Smooth muscle cell of the brain vasculature (primary cell): ENCODE measurements around the gene CATSPERZ.

Experiments
- DNase-seq: peaks from one replicate; pipeline ENCODE4 v3.0.0-alpha.2; 2012; ENCODE audit warnings: low read depth, low spot score

CATSPERZ gene

GRCh38 chr11:64341429-64341828, 41.3 kb downstream of the CATSPERZ start:
- DNase-seq: no peak

DNA sequence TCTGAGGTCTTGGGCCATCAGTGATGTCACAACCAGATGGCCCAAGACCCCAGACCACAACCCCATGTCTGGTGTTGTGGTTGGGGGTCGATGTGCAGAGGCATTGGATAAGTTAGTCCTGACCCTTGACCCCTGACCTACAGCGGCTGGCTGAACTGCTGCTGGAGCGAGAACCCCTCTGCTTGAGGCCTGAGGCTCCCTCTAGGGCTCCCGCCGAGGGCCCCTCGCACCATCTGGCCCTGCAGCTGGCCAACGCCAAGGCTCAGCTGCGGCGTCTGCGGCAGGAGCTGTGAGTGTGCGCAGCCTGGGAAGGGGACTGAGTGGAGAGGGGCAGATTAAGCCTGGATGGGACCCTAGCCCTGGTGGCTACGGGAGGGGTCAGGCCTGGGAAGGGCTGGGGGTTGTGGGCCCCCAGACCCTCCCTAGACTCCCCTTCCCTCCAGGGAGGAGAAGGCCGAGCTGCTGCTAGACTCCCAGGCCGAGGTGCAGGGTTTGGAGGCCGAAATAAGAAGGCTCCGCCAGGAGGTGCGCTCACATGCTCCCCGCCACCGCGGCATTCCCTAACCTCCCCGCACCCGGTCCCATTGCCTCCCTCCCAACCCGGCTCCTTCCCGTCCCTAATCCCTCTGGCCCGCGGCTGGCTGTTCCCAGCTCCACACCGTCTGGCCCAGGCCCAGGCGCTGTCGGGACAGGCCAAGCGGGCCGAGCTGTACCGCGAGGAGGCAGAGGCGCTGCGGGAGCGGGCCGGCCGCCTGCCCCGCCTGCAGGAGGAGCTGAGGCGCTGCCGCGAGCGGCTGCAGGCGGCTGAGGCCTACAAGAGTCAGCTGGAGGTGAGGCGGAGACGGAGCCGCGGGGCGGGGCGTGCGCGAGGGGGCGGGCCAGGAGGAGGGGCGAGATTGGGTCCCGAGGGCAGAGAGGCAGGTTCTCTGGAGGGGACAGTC, 42.0 kb downstream of the CATSPERZ start:
- DNase-seq: no peak

DNA sequence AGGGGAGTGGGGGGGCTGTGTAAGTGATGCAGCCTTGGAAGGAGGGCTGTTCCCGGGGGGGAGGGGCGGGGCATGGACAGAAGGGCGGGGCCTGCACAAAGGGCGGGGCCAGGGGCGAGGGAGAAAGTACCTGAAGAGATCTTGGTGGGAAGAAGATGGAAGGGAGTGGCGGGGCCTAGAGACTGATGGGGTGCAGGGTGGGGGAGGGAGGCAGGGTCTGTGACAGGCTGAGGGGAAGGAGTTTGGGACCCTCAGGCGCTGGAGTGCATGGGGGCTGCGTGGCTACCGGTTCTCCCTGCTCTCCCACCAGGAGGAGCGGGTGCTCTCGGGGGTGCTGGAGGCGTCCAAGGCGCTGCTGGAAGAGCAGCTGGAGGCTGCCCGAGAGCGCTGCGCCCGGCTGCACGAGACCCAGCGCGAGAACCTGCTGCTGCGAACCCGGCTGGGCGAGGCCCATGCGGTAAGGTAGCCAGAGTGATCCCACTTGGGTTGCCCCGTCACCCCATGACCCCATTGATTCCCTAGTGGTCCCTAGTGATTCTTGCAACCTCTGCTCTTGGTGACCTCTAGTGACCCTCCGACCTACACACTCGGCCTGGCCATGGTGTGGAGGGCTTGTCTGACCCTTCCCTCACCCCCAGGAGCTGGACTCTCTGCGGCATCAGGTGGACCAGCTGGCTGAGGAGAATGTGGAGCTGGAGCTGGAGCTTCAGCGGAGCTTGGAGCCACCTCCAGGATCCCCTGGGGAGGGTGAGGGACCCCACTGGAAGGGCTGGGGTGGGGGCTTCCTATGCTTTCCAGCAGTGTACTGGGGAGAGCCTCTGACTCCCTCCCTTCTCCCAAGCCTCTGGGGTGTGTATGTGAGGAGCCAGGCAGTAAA, 42.9 kb downstream of the CATSPERZ start:
- no peak for DNase-seq

DNA sequence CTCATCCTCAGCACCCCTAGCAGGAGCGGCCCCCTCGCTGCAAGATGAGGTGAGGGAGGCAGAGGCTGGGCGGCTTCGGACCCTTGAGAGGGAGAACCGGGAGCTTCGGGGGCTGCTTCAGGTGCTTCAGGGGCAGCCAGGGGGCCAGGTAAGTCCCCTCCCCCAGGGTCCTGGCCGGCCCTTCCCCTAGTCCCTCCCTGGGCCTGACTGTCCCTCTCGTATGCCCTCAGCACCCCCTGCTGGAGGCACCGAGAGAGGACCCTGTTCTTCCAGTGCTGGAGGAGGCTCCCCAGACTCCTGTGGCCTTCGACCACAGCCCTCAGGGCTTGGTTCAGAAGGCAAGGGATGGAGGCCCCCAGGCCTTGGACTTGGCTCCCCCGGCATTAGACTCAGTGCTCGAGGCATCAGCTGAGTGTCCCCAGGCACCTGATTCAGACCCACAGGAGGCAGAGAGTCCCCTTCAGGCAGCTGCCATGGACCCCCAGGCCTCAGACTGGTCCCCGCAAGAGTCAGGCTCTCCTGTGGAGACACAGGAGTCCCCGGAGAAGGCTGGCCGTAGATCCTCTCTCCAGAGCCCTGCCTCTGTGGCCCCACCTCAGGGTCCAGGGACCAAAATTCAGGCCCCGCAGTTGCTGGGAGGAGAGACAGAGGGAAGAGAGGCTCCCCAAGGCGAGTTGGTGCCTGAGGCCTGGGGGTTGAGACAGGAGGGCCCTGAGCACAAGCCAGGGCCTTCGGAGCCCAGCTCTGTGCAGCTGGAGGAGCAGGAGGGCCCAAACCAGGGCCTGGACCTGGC, 43.8 kb downstream of the CATSPERZ start:
- no peak for DNase-seq

DNA sequence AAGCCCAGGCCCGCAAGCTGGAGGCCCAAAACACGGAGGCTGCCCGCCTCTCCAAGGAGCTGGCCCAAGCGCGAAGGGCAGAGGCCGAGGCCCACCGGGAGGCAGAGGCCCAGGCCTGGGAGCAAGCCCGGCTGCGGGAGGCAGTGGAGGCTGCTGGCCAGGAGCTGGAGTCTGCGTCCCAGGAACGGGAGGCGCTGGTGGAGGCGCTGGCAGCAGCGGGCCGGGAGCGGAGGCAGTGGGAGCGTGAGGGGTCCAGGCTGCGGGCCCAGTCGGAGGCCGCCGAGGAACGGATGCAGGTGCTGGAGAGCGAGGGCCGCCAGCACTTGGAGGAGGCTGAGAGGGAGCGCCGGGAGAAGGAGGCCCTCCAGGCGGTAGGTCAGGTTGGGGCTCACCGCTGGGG, 44.6 kb downstream of the CATSPERZ start:
- DNase-seq: no peak

DNA sequence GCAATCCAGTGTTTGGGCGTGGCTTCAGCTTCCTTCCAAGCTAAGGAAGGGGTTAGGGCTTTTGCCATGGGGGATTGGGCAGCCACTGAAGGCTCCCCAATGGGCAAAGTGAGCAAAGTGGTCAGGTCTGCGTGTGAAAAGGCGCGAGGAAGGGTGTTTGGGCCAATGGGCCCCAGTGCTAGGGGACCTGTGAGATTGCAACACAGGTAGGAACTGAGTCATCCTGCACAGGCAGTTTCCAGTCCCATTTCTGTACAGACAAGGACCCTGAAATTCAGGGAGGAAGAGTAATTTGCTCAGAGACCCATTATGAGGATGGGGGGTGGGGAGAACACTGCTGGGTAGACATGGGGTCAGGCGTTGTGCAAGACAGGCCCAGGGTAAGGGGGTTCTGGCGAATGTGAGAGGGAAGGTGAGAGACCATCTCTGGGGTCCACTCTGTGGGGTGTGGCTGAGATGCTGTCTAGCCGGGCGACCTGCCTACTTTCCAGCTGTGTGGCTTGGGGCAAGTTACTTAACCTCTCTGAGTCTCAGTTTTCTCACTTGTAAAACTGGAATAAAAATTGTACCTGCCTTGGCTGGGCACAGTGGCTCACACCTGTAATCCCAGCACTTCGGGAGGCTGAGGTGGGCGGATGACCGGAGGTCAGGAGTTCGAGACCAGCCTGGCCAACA, 47.2 kb downstream of the CATSPERZ start:
- DNase-seq: no peak

- no peak for DNase-seq
Observed at GRCh38 chr11:64348383-64349024, 48.3 kb downstream of the CATSPERZ start.

- no peak for DNase-seq
Observed at GRCh38 chr11:64349025-64349387, 48.8 kb downstream of the CATSPERZ start.

DNA sequence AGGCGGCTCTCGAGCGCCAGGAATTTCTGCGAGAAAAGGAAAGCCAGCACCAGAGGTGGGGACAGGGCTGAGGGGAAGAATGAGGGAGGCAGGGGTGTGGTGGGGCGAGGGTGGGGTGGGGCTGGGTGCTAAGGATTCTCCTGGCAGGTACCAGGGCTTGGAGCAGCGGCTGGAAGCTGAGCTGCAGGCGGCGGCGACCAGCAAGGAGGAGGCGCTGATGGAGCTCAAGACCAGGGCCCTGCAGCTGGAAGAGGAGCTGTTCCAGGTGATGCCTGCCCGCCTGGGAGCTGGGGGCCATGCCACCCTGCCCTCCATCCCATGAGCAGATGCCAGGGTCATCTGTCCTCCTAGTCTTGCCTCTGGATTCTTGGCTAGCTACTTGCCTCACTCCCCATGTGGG, 49.2 kb downstream of the CATSPERZ start:
- DNase-seq: no peak

DNA sequence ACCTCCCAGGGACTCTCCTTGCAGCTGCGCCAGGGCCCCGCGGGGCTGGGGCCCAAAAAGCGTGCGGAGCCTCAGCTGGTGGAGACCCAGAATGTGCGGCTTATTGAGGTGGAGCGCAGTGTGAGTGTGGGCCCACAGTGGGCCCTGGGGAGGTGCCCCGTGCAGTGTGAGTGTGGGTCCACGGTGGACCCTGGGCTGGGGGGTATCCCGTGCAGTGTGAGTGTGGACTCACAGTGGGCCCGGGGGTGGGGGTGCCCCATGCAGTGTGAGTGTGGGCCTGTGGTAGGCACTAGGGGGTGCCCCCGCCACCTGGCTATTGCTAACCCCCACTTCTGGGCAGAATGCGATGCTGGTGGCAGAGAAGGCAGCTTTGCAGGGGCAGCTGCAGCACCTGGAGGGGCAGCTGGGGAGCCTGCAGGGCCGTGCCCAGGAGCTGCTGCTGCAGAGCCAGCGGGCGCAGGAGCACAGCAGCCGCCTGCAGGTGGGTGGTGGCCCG, 51.0 kb downstream of the CATSPERZ start:
- DNase-seq: no peak

GRCh38 chr11:64352099-64352994, 52.2 kb downstream of the CATSPERZ start:
- DNase-seq: no peak

DNA sequence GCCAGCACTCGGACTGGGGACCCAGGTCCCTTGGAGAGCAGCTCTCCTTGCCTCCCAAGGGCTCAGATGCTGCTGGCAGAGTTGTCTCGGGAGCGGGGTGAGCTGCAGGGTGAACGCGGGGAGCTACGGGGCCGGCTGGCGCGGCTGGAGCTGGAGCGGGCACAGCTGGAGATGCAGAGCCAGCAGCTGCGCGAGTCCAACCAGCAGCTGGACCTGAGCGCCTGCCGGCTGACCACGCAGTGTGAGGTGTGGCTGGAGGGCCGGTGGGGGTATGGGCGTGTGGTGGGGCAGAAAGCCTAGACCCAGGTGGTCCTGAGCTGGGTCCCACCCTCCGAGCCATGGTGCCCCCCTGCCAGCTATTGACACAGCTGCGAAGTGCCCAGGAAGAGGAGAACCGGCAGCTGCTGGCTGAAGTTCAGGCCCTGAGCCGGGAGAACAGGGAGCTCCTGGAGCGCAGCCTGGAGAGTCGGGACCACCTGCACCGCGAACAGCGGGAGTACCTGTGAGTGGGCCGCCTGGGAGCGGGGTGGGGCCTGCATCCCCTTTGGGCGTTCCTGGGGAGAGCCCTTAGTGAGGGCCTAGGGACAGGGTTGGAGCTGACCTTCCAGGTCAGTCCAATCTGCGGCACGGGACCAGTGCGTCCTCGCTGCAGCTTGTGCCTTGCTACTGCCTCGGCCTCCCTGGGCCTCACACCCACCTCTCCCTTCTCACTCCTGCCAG, 53.0 kb downstream of the CATSPERZ start:
- DNase-seq: no peak

- no peak for DNase-seq
Observed at GRCh38 chr11:64353715-64354506, 53.8 kb downstream of the CATSPERZ start.
